ENCODE results near the gene CDK15. TPM values are rescaled to one million over a fixed set of nuclear protein-coding genes. Genes with fewer than 3 reads are reported as not detected.
A peak's percentile ranks its signal among the peaks of the same experiment; 100 is the strongest.

CDK15 gene
- total RNA-seq, 1 donor from 2014 or later = 1.5 TPM

GRCh38 chr2:201932511-201932910 is 126.2 kb downstream of the CDK15 start:
- DNase-seq (ENCODE audit: low spot score in 2 of 2) = no peak
- no peak for TF ChIP-seq CTCF (IDR thresholded peaks at IDR 0.05)
- Histone ChIP-seq H3K27ac (no peak overlapping the region), H3K4me1 (no peaks in the 10 kb centered on the region), H3K27me3 (no peaks in the 10 kb centered on the region), H3K4me3 (no peak overlapping the region), H3K36me3 (no peaks in the 10 kb centered on the region), H3K9me3 (no peaks in the 10 kb centered on the region)
- intact Hi-C loops (cut with DNase I) = no loop called here

DNA sequence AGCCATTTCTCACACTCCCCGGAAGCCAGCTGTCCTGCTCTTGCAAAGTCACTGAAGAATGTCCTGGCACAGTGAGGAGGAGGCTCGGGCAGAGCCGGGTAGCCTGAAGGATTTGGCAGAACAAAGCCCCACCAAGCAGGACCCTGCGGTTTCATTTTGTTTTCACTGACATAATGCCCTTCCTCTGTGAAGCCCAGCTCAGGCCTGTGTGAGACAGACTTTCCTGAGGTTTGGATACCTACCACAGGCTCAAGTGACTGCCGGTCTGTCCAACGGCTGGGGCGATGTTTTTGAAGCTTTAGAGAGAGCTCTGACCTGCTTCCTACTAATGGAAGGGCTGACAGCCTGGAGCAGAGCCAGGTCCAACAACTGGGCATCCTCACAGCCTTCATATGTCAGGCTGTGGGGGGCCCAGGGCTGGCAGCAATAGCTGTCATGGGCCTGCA is 127.5 kb downstream of the CDK15 start:
- DNase-seq (ENCODE audit: low spot score in 2 of 2) = no peak
- no peak overlapping the region for H3K27ac ChIP-seq
- no peak overlapping the region for H3K4me3 ChIP-seq
- no peaks in the 10 kb centered on the region for H3K9me3 ChIP-seq
- no peaks in the 10 kb centered on the region for H3K36me3 ChIP-seq
- TF ChIP-seq CTCF (IDR thresholded peaks at IDR 0.05) = no peak
- H3K4me1 ChIP-seq = no peaks in the 10 kb centered on the region
- intact Hi-C loops (cut with DNase I) = no loop called here
- no peaks in the 10 kb centered on the region for H3K27me3 ChIP-seq

- Histone ChIP-seq H3K9me3 (no peaks in the 10 kb centered on the region), H3K4me3 (no peak overlapping the region), H3K36me3 (no peaks in the 10 kb centered on the region), H3K27me3 (no peaks in the 10 kb centered on the region), H3K4me1 (no peaks in the 10 kb centered on the region), H3K27ac (no peak overlapping the region)
- intact Hi-C loops (cut with DNase I) = no loop called here
- DNase-seq (ENCODE audit: low spot score in 2 of 2) = peak in 1 of 2 donors; percentile 12
- no peak for TF ChIP-seq CTCF (IDR thresholded peaks at IDR 0.05)
Observed at GRCh38 chr2:201936817-201937216, 130.5 kb downstream of the CDK15 start.

- H3K27ac ChIP-seq = no peak overlapping the region
- no peaks in the 10 kb centered on the region for H3K9me3 ChIP-seq
- intact Hi-C loops (cut with DNase I) = no loop called here
- no peaks in the 10 kb centered on the region for H3K36me3 ChIP-seq
- H3K4me1 ChIP-seq = no peaks in the 10 kb centered on the region
- H3K27me3 ChIP-seq = no peaks in the 10 kb centered on the region
- H3K4me3 ChIP-seq = no peak overlapping the region
- no peak for TF ChIP-seq CTCF (IDR thresholded peaks at IDR 0.05)
- DNase-seq (ENCODE audit: low spot score in 2 of 2) = peak in 1 of 2 donors; percentile 30
Observed at GRCh38 chr2:201937343-201937742, 131.0 kb downstream of the CDK15 start.

DNA sequence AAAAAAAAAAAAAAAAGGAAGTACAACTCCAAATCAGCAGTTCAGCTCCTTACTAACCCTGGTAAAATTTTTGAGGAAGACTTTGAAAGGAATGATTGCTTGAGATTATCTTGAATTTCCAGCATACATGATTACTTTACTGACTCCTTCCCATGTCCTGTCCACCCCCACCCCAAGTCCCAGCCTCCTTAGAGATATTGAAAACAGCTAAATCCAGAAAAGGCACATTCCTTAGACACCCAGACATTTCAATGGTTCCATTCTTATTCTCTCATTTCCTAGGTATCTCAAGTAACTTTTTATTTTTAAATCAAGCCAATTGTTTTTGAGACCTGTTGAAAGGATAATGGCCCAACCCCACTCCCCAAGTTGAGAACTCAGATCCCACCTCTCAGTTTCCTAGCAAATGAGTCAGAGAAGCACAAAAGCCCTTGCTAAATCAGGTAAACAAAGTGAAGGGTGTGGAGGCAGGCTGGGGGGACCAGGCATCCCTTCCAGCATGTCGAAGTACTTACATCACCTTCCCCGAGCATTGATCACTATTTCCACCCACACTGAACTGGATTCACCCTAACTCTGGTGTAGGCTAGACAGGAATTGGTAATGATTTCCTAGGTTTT is 131.9 kb downstream of the CDK15 start:
- intact Hi-C loops (cut with DNase I) = no loop called here
- Histone ChIP-seq H3K9me3 (no peaks in the 10 kb centered on the region), H3K27ac (no peak overlapping the region), H3K4me3 (no peak overlapping the region), H3K27me3 (no peaks in the 10 kb centered on the region), H3K36me3 (no peaks in the 10 kb centered on the region), H3K4me1 (no peaks in the 10 kb centered on the region)
- no peak for TF ChIP-seq CTCF (IDR thresholded peaks at IDR 0.05)
- DNase-seq (ENCODE audit: low spot score in 2 of 2) = peak in 1 of 2 donors; percentile 2

DNA sequence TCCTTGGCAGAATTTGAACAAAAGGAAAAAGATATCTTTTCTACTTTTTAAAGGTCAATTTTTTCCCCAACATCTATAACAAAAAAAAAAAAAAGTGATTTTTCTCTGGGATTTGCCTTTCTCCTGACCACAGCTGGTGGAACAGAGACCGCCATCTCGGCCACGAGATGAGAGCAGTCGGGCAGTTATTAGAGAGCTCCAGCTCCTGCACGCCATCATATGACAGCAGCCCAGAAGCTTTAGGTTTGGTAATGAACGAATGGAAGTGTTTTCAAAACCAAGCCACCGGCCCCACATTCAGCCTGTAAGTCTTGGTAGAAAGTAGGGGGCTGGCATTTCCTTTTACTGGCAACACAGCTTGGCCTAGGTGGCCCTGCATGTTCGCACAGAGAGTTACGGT is 132.4 kb downstream of the CDK15 start:
- intact Hi-C loops (cut with DNase I) = no loop called here

More for the DNA sequence above, 132.4 kb downstream of the CDK15 start:
- no peaks in the 10 kb centered on the region for H3K4me1 ChIP-seq
- no peaks in the 10 kb centered on the region for H3K36me3 ChIP-seq
- no peak for TF ChIP-seq CTCF (IDR thresholded peaks at IDR 0.05)
- H3K27ac ChIP-seq = no peak overlapping the region
- H3K9me3 ChIP-seq = no peaks in the 10 kb centered on the region
- DNase-seq (ENCODE audit: low spot score in 2 of 2) = peak in 1 of 2 donors; percentile 60
- H3K27me3 ChIP-seq = no peaks in the 10 kb centered on the region
- H3K4me3 ChIP-seq = no peak overlapping the region

Data from ascending aorta (tissue), 2 donors.